ENCODE data around the gene SUGP2. TPM values are rescaled to one million over a fixed set of nuclear protein-coding genes. Genes with fewer than 3 reads are reported as not detected.
"Not testable (repeated sequence)": the region's sequence is repeated elsewhere in the genome, so short reads cannot be mapped to it uniquely, and the experiment has no call there.

SUGP2 gene
- total RNA-seq, 2 donors from 2014 or later, result 44.1 to 55.3 TPM

GRCh38 chr19:18964121-18964520 lies 69.2 kb downstream of the SUGP2 start:
- TF ChIP-seq CTCF (IDR thresholded peaks at IDR 0.05), result no peak
- intact Hi-C loops (cut with DNase I), result no loop called here
- Histone ChIP-seq H3K27me3 (no peaks in the 10 kb centered on the region), H3K36me3 (no peaks in the 10 kb centered on the region), H3K9me3 (no peaks in the 10 kb centered on the region), H3K4me3 (no peak overlapping the region), H3K9ac (ENCODE audit: low read depth in 2 of 2, low read length in 2 of 2) (no peak overlapping the region), H3K27ac (no peak overlapping the region), H3K4me1 (no peaks in the 10 kb centered on the region)
- no peak for DNase-seq

GRCh38 chr19:18961767-18962620 lies 71.3 kb downstream of the SUGP2 start:
- H3K27me3 ChIP-seq, result no peaks in the 10 kb centered on the region
- no peak for TF ChIP-seq CTCF (IDR thresholded peaks at IDR 0.05)
- no peak overlapping the region for H3K9ac ChIP-seq (ENCODE audit: low read depth in 2 of 2, low read length in 2 of 2)
- no peaks in the 10 kb centered on the region for H3K9me3 ChIP-seq
- no peaks in the 10 kb centered on the region for H3K36me3 ChIP-seq
- H3K27ac ChIP-seq, result no peak overlapping the region
- intact Hi-C loops (cut with DNase I), result no loop called here
- no peak for DNase-seq
- H3K4me3 ChIP-seq, result no peak overlapping the region
- no peaks in the 10 kb centered on the region for H3K4me1 ChIP-seq

- Histone ChIP-seq H3K9ac (ENCODE audit: low read depth in 2 of 2, low read length in 2 of 2) (no peak overlapping the region), H3K9me3 (no peaks in the 10 kb centered on the region), H3K36me3 (no peaks in the 10 kb centered on the region), H3K4me1 (no peaks in the 10 kb centered on the region), H3K27ac (no peak overlapping the region), H3K27me3 (no peaks in the 10 kb centered on the region), H3K4me3 (no peak overlapping the region)
- no peak for DNase-seq
- intact Hi-C loops (cut with DNase I), result no loop called here
- TF ChIP-seq CTCF (IDR thresholded peaks at IDR 0.05), result no peak
Observed at GRCh38 chr19:18960370-18960769, 72.9 kb downstream of the SUGP2 start.

GRCh38 chr19:18955042-18955441 lies 78.3 kb downstream of the SUGP2 start:
- Histone ChIP-seq H3K4me1 (no peaks in the 10 kb centered on the region), H3K27ac (no peak overlapping the region), H3K27me3 (no peaks in the 10 kb centered on the region), H3K9ac (ENCODE audit: low read depth in 2 of 2, low read length in 2 of 2) (no peak overlapping the region), H3K36me3 (no peaks in the 10 kb centered on the region), H3K4me3 (no peak overlapping the region), H3K9me3 (no peaks in the 10 kb centered on the region)
- intact Hi-C loops (cut with DNase I), result no loop called here
- no peak for TF ChIP-seq CTCF (IDR thresholded peaks at IDR 0.05)
- DNase-seq, result no peak

GRCh38 chr19:18954094-18954493 lies 79.2 kb downstream of the SUGP2 start:
- DNase-seq, result no peak
- intact Hi-C loops (cut with DNase I), result no loop called here
- H3K36me3 ChIP-seq, result no peaks in the 10 kb centered on the region
- H3K4me3 ChIP-seq, result no peak overlapping the region
- H3K27me3 ChIP-seq, result no peaks in the 10 kb centered on the region
- H3K27ac ChIP-seq, result no peak overlapping the region
- no peak for TF ChIP-seq CTCF (IDR thresholded peaks at IDR 0.05)
- H3K9me3 ChIP-seq, result no peaks in the 10 kb centered on the region
- no peak overlapping the region for H3K9ac ChIP-seq (ENCODE audit: low read depth in 2 of 2, low read length in 2 of 2)
- no peaks in the 10 kb centered on the region for H3K4me1 ChIP-seq

GRCh38 chr19:18952364-18953003 lies 80.8 kb downstream of the SUGP2 start:
- DNase-seq; H3K36me3 ChIP-seq; H3K9ac ChIP-seq (ENCODE audit: low read depth in 2 of 2, low read length in 2 of 2); H3K9me3 ChIP-seq; H3K4me1 ChIP-seq; H3K27me3 ChIP-seq; intact Hi-C loops (cut with DNase I); H3K27ac ChIP-seq; H3K4me3 ChIP-seq: not testable (repeated sequence)
